Prostate gland (tissue), 2 donors: ENCODE data around the gene PRR9. TPM values are rescaled to one million over a fixed set of nuclear protein-coding genes. Genes with fewer than 3 reads are reported as not detected.

Source experiments
- DNase-seq: peaks from one replicate; pipeline ENCODE4 v3.0.0-alpha.2; 2019; ENCODE audit warnings: low spot score
- H3K27ac ChIP-seq, 2 donors: fragments of 200-600 bp; sonication (generic); 2 replicates each; pipeline ENCODE4 v1.5.1; 2017 to 2019
- H3K27me3 ChIP-seq: fragments of 200-600 bp; sonication (generic); replicated peaks from 2 replicates; pipeline ENCODE4 v1.5.1; 2019; ENCODE audit not compliant: insufficient read depth
- H3K36me3 ChIP-seq, 2 donors: fragments of 200-600 bp; sonication (generic); 1 replicate in 1 of 2; 2 replicates in 1 of 2; pipeline versions ENCODE4 v1.5.1 to v1.8.1; 2017 to 2019
- H3K4me1 ChIP-seq: fragments of 200-600 bp; sonication (generic); replicated peaks from 2 replicates; pipeline ENCODE4 v1.5.1; 2019
- H3K4me3 ChIP-seq, 2 donors: fragments of 200-600 bp; sonication (generic); 2 replicates each; pipeline ENCODE4 v1.5.1; 2017 to 2019
- H3K9me3 ChIP-seq: fragments of 200-600 bp; sonication (generic); 2 replicates; pipeline ENCODE4 v1.5.1; 2017
- POLR2A ChIP-seq: fragments of 450-650 bp; IDR thresholded peaks from one replicate; pipeline ENCODE4 v1.6.1; 2016; ENCODE audit warnings: antibody characterized with exemption, mild to moderate bottlenecking
- POLR2AphosphoS5 ChIP-seq: sonication (generic); formaldehyde crosslinking; IDR thresholded peaks from one replicate; pipeline ENCODE4 v1.6.1; 2017; ENCODE audit warnings: antibody characterized with exemption
- WGBS: methylation state at CpG from one replicate; pipeline ENCODE4 v1.1.5; 2018; 5-methylcytosine and 5-hydroxymethylcytosine counted together
- intact Hi-C: fragments of 100-400 bp; cut with DNase I; formaldehyde crosslinking; loops from one replicate; pipeline ENCODE4 v1.14.2; 2022
- total RNA-seq, 2 donors: library from RNA; depleted of rRNA; stranded (reverse); fragments of >200 nt; gene quantifications; one replicate each; pipeline ENCODE4 v1.1.0, GENCODE V29; 2016
- TF ChIP-seq, protein P1 (sequence below), 4 experiments: fragments of 200-600 bp in 2 of 4; fragments of 450-650 bp in 2 of 4; sonication (generic) in 2 of 4; IDR thresholded peaks; 1 replicate in 3 of 4; 2 replicates in 1 of 4; pipeline ENCODE4 v1.5.1; 2016 to 2019; ENCODE audit warnings: antibody characterized with exemption in 4 of 4, mild to moderate bottlenecking in 2 of 4, moderate library complexity in 2 of 4

PRR9 gene
- total RNA-seq, 2 donors from 2014 or later: not detected

- Histone ChIP-seq H3K36me3 (no peaks in the 10 kb centered on the region), H3K9me3 (no peaks in the 10 kb centered on the region), H3K4me3 (no peak overlapping the region), H3K27ac (no peak overlapping the region), H3K27me3 (peaks cover 2% of the 10 kb centered on the region), H3K4me1 (no peaks in the 10 kb centered on the region)
- TF ChIP-seq POLR2A: no peak
- no peak for TF ChIP-seq POLR2AphosphoS5
- TF ChIP-seq, protein P1, sequence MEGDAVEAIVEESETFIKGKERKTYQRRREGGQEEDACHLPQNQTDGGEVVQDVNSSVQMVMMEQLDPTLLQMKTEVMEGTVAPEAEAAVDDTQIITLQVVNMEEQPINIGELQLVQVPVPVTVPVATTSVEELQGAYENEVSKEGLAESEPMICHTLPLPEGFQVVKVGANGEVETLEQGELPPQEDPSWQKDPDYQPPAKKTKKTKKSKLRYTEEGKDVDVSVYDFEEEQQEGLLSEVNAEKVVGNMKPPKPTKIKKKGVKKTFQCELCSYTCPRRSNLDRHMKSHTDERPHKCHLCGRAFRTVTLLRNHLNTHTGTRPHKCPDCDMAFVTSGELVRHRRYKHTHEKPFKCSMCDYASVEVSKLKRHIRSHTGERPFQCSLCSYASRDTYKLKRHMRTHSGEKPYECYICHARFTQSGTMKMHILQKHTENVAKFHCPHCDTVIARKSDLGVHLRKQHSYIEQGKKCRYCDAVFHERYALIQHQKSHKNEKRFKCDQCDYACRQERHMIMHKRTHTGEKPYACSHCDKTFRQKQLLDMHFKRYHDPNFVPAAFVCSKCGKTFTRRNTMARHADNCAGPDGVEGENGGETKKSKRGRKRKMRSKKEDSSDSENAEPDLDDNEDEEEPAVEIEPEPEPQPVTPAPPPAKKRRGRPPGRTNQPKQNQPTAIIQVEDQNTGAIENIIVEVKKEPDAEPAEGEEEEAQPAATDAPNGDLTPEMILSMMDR (IDR thresholded peaks at IDR 0.05): no peak
- 78% methylated on average over 4 of the region's 4 CpGs for WGBS
- intact Hi-C loops: no loop called here
- no peak for DNase-seq
Observed at GRCh38 chr1:153231363-153231762, 14.0 kb downstream of the PRR9 start.

DNA sequence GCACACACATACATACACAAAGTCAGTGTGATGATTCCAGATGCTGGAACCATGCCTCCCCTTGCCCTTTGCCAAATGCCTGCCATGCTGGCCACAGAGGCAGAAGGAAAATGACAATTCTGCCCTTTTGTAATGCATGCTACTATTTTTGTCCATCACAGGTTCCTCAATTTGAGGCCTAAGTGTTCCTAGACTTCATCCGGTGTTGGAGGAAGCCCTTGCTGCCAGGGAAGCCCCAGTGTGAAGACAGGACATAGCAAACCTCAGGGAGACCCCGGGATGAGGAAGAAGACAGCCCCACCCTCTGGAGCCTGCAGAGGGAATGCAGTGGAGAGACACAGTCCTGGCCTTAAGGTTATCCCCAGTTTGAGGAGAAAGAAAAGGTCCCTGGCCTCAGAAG is 14.4 kb downstream of the PRR9 start:
- Histone ChIP-seq H3K36me3 (no peaks in the 10 kb centered on the region), H3K4me3 (no peak overlapping the region), H3K9me3 (no peaks in the 10 kb centered on the region), H3K4me1 (no peaks in the 10 kb centered on the region), H3K27me3 (peaks cover 2% of the 10 kb centered on the region), H3K27ac (no peak overlapping the region)
- intact Hi-C loops: no loop called here
- no peak for DNase-seq
- 68% methylated on average over 2 of the region's 2 CpGs for WGBS
- TF ChIP-seq, protein P1 (IDR thresholded peaks at IDR 0.05): no peak
- no peak for TF ChIP-seq POLR2AphosphoS5
- no peak for TF ChIP-seq POLR2A

DNA sequence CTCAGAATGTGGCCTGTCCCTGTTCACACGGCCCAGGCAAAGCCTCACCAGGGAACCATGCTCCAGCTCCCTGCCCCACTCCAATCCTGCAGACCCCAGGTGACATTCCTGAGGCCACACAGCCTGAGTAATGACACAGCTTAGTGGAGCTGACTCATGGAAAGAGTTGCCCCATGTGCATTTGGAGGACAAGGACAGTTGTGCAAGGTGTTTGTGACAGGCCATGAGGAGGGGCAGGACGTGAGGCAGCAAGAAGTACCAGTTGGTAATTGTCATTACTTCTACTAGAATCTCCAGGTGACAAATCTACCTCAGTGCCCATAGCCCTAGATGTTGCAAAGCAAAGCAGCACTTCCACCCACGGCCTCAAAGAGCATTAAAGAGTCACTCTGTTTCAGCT is 15.2 kb downstream of the PRR9 start:
- Histone ChIP-seq H3K4me1 (no peaks in the 10 kb centered on the region), H3K27ac (no peak overlapping the region), H3K27me3 (peaks cover 2% of the 10 kb centered on the region), H3K36me3 (no peaks in the 10 kb centered on the region), H3K9me3 (no peaks in the 10 kb centered on the region), H3K4me3 (no peak overlapping the region)
- 71% methylated on average over 3 of the region's 3 CpGs for WGBS
- intact Hi-C loops: no loop called here
- no peak for DNase-seq
- TF ChIP-seq POLR2A (no peak), POLR2AphosphoS5 (no peak)
- TF ChIP-seq, protein P1 (IDR thresholded peaks at IDR 0.05): no peak

- Histone ChIP-seq H3K9me3 (no peaks in the 10 kb centered on the region), H3K27me3 (peaks cover 2% of the 10 kb centered on the region), H3K4me1 (no peaks in the 10 kb centered on the region), H3K36me3 (no peaks in the 10 kb centered on the region), H3K4me3 (no peak overlapping the region), H3K27ac (no peak overlapping the region)
- intact Hi-C loops: no loop called here
- WGBS: 75% methylated on average over 1 of the region's 1 CpG
- TF ChIP-seq, protein P1 (IDR thresholded peaks at IDR 0.05): no peak
- TF ChIP-seq POLR2AphosphoS5 (no peak), POLR2A (no peak)
- no peak for DNase-seq
Observed at GRCh38 chr1:153233448-153233847, 16.1 kb downstream of the PRR9 start.

DNA sequence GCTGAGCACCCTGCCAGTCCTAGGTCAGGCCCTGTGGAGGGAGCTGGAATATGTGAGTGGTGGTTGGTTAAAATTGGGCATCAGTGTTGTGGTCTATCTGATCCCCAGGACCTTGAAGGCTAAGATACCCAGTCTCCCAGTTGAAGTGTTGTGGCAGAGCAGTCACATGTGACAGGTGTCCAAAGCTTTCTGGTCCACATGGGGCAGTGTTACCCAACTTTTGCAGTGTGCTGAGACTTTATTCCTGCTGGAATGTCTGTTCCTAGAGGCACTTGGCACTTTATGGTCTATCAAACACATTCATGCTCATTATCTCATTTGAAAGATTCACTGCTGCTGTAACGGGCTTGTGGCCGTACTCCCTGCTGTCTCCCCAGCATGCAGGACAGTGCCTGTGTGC is 21.1 kb downstream of the PRR9 start:
- Histone ChIP-seq H3K9me3 (no peaks in the 10 kb centered on the region), H3K27ac (no peak overlapping the region), H3K4me1 (no peaks in the 10 kb centered on the region), H3K4me3 (no peak overlapping the region), H3K36me3 (no peaks in the 10 kb centered on the region), H3K27me3 (no peaks in the 10 kb centered on the region)
- intact Hi-C loops: no loop called here
- WGBS: 37% methylated on average over 2 of the region's 2 CpGs
- TF ChIP-seq, protein P1 (IDR thresholded peaks at IDR 0.05): no peak
- no peak for TF ChIP-seq POLR2AphosphoS5
- DNase-seq: no peak
